ENCODE results near the gene ZC2HC1B. TPM values are rescaled to one million over a fixed set of nuclear protein-coding genes. Genes with fewer than 3 reads are reported as not detected.

Gene ZC2HC1B
- total RNA-seq, 1 donor from 2014 or later, result not detected

DNA sequence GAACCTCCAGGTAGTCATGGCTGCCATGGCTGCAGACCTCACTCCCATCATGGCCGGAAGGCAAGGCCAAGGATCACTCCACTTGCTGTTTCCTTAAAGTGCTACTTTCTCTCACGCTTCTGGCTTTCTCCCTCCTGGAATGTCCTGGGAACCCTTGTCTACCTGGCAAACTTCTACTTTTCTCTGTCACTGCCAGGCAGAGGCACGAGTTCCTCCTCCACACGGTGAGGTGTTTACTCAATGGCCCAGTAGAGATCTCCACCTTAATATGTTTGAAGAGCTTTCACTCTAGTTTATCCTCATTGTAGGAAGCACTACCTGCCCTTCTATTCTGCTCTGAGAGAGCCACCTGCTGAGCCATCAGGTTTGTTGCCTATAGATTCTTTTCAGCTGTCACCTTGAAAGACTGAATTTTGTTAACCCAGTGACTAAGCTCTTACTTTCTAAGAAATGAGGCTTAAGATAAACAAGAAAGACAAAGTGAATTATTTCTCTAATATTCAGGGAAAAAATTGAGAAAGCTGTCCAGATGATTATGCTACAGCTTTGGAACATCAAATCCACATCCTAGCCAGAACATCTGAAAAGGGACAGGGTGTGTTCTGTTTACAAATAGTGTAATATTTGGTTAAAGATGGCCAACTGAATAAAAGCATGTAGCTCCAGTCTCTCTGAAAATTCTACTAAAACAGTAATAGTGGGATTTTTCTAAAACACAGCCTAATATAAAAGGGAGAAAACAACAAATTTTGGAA, 88.8 kb downstream of the ZC2HC1B start:
- intact Hi-C loops (cut with DNase I), result no loop called here
- no peak for DNase-seq (ENCODE audit: low spot score)

DNA sequence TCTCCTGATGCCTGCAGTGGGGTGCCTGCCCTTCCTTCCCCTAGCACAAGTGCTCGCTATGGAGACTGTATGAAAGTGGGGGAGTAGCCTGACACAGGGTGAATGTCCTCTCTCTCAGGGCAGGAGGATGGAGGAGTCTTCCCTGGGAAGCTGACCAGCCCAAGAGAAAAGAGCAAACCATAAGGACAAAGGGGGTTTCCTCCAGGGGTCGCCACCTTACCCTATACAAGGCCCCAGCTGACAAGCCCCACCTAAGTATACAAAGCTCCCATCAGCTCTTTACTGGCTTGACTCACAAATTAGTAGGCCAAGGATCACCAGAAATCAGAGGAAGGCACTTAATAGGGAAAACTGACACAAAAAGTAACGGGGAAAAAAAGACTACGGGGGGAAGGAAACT, 89.6 kb downstream of the ZC2HC1B start:
- no peak for DNase-seq (ENCODE audit: low spot score)
- intact Hi-C loops (cut with DNase I), result no loop called here

DNA sequence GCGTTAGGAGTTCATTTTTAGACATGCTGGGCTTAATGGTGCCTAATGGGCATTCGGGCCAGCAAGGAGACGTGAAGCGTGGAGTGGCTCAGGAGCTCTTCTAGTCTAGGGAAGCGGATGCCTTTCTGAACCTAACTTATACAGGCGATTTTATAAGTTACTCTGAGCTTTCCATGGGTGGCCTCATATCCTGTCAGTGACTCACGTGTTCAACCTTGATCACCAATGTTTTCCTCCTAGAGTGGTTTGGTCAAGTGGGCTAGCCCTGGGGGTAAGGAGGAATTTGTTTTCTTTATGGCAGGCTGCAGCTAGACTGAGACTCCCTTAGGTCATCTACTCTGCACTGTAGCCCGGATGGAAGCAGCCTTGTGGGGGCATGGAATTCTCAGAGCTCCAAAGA, 91.7 kb downstream of the ZC2HC1B start:
- no peak for DNase-seq (ENCODE audit: low spot score)
- intact Hi-C loops (cut with DNase I), result no loop called here

DNA sequence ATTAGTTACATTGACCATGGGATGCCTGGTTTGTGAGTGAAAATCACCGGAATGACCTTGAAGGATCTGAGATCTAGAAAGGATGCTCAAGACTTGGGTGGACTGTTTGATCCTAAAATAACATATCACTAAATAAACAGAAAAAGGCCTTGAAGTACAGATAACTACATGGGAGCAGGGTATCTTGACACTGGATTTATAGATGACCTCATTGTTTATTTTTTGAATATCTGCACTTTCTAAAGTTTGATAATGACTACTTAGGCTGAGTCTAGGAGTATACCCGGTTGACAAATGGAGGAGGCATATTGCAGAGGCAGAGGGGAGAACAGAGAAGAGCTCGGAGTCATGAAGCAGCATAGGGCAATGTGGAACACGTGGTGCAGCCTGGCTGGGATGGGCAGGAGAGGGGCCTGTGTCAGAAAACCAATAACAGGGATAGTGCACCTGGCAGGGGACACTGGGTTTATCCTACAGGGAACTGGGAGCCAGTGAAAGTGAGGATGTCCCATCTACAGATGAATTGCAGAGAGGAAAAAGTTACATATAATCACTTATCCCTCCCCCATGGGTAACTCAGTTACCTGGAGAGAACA, 93.5 kb downstream of the ZC2HC1B start:
- DNase-seq (ENCODE audit: low spot score), result no peak
- intact Hi-C loops (cut with DNase I), result no loop called here

DNA sequence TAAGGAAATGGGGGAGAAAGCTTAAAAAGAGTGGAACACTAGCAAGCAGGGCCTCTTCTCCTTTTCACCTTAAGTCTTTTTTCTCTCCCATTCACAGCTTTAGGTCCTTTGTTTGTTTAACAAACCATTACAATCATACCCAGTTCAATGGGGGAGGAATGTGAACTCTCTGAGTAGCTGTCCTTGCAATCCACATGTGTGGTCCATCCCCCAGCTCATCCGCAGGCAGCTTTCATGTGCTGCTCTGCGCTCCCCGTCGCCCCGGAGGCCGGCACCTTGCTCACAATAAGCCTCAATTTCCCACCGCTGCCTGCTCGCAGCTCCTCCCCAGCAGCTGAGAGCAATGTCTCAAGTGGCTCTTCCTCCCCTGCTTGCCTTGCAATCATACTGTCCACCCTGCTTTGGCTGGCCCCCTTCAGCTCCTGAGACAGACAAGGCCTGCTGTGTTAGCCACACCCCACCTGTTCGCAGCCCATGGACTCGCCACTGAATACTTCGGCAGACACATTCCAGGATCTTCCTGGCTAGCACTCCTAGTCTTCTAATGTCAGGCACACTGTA, 94.6 kb downstream of the ZC2HC1B start:
- intact Hi-C loops (cut with DNase I), result no loop called here
- no peak for DNase-seq (ENCODE audit: low spot score)

DNA sequence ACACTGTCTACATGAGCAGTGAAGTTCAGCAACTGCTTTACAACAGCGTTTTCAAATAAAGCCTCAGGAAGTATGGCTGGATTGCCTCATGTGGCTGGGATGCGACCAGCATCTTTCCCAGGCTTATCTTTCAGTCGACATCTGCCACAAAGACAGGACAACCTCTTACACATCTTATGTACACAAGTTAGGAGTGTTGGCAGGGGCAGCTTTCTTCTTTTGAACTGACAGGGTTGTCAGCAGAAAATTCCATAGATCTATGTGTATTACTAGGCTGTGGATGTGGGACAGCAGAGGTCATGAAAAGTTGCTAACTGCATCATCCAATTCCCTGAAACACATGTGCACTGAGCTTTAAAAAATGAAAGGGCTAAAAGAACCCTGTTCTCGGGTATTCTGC, 95.7 kb downstream of the ZC2HC1B start:
- no peak for DNase-seq (ENCODE audit: low spot score)
- intact Hi-C loops (cut with DNase I), result no loop called here

DNA sequence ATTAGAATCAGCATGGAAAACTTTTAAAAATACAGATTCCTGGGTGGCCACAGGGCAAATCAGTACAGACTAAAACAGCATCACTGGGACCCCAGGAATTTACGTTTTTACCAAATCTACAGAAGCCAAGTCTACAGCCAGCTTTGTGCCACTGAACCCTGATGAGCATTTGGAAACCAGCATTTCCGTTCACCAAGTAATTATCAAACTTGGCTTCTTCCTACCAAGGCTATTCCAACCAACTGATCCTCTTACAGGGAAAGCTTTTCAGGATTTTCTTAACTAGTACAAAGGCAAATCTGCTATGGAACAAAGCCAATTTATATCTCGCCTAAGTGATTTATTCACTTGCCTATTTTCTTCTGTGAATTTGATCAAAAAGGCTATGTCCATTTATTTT, 96.8 kb downstream of the ZC2HC1B start:
- intact Hi-C loops (cut with DNase I), result no loop called here
- DNase-seq (ENCODE audit: low spot score), result no peak

DNA sequence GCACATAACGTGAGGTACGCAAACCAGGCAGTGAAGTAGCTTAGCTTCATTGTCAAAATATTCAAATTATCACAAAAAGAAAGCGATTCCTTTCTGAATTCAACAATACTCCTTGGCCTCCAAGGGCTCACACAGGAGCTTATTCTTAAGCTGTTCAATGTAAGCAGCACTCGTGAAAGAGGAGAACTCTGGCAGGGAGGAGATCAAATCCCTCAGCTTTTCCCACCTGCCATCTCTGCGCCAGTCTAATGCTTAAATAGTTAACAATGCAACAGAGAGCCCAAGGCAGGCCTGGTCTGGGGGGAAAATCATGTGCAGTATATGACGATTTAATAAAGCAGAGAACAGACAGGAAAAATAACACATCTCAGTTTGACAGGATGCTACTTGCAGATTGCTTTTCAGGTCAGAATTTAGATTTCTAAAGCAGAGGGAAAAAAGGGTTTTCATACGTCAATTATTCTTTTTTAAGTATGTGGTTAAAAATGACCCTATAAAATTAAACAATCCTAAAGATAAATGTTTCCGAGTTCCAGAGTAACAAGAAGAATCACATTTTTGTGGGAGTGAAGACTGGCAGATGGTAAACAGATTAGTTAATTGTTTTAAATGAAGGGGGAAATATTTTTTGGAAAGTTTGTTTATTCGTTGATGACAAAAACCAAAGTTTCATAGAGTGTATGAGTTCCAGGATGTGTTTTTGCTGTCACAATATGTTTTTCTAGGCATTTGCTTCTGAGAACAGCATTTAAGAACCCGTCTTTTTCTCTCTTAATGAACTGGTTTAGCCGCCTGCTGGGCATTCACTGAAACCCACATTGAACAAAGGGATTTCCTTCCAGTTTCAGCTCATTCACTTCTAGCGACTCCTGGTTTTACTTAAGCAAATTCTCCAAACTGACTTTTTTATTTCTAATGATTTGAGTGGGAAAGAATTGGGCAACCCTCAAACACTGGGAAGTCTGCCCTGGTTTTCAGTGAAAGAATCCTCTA, 97.9 kb downstream of the ZC2HC1B start:
- intact Hi-C loops (cut with DNase I), result no loop called here
- no peak for DNase-seq (ENCODE audit: low spot score)

DNA sequence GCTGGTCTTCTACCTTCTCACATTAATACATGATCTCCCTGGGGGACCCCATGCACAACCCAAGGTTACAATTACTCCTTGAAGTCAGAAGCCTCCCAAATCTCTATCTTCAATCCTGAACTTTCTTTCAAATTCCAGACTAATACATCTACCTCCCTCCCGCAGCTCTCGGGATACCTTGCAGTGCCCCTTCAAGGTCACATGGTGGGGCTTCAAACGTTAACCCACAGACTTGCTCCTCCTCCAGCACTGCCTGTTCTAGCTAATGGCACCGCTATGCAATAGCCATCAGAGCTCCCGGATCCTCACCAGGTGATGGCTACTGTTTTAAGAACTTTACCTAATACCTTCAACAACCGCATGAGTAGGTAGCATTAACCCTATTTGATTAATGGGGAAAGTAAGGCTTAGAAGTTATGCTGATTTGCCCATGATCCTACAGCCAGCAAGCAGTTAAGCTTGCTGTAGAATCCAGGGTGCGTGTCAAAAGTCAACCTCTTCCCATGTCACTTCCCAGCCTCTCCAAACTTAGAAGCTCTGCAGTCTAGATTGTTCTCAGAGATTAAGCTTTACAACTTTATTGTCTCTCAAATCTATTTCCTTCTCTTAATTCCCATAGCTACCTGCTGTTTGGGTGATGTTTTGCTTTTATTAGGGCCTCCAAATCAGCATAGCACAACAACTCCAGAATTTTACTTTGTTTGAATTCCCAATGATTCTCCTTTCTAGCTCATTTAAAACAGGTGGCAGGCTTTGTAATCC, 99.1 kb downstream of the ZC2HC1B start:
- intact Hi-C loops (cut with DNase I), result no loop called here
- DNase-seq (ENCODE audit: low spot score), result no peak

DNA sequence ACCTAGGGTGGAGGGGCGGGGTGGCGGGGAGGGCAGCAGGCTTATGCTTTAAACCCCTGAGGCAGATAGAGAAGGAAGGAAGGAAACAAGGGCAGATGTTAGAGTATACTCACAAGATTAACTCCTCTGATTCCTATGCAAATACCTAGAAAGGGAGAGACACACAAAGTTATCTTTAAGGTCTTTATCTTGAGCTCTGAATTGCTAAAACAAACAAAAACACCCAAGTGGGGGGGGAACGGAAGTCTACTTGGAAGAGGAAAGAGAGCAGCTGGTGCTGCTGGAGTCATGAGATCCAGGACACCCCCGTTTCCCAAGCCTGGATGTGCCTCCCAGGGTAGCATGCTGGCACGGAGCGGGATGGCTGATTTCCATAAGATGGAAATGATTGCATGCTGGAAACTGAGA, 100.4 kb downstream of the ZC2HC1B start:
- intact Hi-C loops (cut with DNase I), result no loop called here
- no peak for DNase-seq (ENCODE audit: low spot score)

DNA sequence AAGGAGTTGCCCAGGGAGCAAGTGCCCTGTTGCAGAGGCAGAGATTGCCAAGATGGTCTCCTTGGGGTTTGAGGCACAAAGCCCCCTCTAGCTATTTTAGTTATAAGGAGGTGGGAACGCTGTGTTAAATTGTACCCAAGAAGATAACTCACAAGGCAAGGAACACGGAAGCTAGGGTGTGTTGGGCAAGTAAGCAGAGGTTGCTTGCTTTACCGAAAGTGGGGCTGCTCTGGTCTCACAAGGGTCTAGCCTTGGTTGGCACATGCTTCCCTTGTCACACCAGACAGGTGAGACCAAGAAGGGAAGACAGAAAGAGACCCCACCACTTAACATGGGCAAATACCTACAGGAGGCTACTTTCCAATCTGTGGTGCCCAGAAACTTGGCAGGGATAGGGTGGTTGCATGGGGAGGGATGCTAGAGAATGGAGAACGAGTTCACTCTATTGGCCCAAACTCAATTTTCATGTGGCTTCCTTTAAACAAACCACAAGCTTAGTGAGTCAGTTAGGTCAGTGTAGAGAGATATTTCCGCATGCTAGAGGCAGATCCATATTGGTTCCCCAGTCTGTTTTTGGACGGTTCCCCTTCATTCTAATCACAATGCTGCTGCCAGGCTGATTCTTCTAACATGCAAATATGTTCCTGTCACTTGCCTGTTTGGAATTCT, 101.4 kb downstream of the ZC2HC1B start:
- intact Hi-C loops (cut with DNase I), result no loop called here
- DNase-seq (ENCODE audit: low spot score), result no peak

DNA sequence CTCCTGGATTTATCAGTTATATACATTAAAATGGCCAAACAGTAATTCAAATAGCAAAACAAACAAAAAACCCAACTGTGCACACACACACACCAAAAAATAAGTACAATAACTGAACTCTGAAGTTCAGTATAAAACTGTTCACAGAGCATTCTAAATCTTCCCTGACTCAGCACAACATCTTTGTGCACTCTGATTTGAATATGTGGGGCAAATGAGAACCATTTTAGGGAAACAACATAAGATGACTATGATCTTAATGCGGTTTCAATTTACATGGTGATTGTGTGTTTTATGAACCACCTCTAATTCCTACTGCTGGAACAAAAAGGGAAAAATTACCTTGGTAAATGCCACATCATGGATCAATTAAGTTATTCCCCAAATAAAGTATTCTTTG, 102.0 kb downstream of the ZC2HC1B start:
- no peak for DNase-seq (ENCODE audit: low spot score)
- intact Hi-C loops (cut with DNase I), result no loop called here

DNA sequence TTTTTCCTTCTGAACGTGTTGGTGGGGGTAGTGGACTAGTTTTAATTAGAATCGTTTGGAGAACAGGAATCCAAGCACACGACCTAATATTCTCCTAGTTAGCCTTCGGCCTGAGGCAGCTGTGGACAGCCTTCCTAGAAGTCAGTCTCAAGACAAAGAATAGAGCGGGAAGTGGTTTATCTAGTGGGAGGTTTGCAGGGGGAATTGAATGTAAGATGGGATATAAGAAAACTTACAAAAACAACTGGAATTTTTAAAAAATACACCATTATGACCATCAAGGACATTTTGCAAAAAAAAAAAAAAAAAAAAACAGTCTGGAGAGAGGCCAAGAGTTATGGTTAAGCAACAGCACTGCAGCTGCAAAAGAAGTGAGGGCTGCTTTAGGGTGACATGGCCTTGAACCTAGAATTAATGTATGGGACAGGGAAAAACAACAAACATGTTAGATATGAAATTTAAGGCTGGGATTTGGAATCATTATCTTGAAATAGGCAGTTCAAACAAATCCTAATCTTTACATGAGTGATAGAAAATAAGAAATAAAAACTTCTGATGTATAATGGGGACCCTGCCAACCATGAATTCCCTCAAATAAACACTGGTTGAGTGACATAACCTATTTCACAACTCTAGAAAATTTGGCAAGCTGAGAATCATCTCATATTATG, 103.6 kb downstream of the ZC2HC1B start:
- DNase-seq (ENCODE audit: low spot score), result no peak
- intact Hi-C loops (cut with DNase I), result no loop called here

DNA sequence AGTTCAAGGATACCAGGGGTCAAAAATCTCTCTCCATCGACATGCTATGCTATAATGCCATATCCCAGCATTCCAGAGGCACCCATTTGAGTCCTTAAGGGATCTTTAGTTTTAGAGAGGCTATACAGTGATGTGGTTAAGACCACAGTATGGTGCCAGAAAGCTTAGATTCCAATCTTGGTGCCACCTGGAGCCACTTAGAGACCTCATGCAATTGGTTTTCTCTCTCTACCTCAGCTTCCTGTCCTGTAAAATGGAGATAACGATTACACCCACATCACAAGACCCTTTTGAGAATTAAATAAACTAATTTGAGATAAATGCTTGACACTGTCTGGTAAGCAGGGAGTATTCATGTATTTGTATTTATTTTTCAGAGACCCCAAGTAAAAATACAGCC, 104.8 kb downstream of the ZC2HC1B start:
- DNase-seq (ENCODE audit: low spot score), result no peak
- intact Hi-C loops (cut with DNase I), result no loop called here

DNA sequence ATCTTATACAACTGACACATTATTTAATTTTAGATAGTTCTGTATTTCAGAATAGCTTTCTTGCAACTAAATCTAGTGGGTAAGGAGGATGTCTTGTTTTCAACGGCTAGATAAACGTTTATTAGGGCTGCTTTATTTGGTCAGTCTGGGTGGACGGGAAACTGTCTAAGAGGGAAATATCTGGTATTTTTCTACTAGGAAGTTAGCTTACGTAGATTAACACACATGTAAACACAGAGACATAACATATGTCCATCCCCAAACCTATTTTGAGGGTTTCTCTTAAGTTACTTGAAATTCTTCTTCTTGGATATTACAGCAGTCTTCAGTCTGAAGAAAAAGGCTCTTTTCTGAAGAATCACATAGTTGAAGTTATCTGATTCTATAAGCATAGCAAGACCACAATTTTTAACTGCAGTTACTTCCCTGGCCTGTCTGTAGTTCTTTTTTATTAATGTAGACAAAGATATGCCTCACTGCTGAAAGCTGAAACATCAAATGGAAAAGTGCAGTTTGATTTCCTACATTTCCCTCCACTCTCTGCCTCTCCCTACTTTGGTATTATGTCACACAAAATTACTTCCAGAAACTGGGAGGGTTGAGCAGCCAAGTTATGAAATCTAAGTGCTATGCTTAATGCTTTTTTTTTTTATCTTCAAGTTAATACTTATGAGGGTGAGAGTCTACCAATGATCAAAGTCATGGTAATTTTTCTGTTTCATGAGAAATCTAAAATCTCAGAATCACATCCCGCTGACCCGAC, 106.4 kb downstream of the ZC2HC1B start:
- intact Hi-C loops (cut with DNase I), result no loop called here
- DNase-seq (ENCODE audit: low spot score), result no peak

DNA sequence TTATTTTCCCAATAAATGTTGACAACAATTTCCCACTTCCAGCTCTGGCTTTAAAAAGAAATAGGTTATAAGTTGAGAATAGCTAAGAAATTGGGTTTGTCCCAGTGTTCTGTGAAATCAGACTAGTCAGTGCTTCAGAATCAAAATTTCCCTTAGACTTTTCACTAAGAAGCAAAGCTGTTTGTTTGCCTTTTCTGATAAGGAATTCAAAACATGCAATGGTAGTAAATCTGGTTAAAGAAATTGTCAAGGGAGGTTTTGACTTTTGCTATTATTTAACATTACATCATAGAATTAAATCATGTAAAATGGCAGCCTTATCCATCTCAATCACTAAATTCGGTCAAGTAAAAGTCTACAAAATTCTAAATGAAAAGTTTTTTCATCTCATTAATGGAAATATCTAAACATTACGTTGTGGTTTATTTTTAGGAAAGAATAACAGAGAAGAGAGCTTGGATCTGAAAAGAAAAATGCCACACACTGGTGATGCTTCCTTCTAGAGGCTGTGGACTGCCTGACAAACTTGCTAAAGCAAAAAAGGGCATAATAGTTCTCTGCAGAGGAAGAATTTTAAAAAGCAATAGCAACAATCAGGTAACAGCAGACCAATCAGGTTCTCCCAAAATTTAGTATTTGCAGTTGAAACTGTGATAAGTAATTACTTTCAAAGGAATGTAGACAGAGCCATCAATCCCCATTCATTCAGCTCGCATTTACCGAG, 107.4 kb downstream of the ZC2HC1B start:
- intact Hi-C loops (cut with DNase I), result no loop called here

More for the DNA sequence above, 107.4 kb downstream of the ZC2HC1B start:
- no peak for DNase-seq (ENCODE audit: low spot score)

Measured in cardiac septum (tissue), 1 donor.